HG02678 (cell line): ENCODE results near the gene LYRM4.

ENCODE experiments used
- ATAC-seq: cut with Tn5 transposase; IDR thresholded peaks from one replicate; pipeline ENCODE4 v1.9.1; 2021; ENCODE audit warnings: mild to moderate bottlenecking, moderate library complexity; ENCODE audit not compliant: unreplicated experiment

LYRM4 gene

GRCh38 chr6:5247201-5247600, 13.5 kb downstream of the LYRM4 start:
- ATAC-seq: no peak

- ATAC-seq: no peak
Measured at GRCh38 chr6:5246141-5247097, 14.3 kb downstream of the LYRM4 start.

GRCh38 chr6:5243069-5243468, 17.7 kb downstream of the LYRM4 start:
- no peak for ATAC-seq

GRCh38 chr6:5241252-5241651, 19.5 kb downstream of the LYRM4 start:
- no peak for ATAC-seq

GRCh38 chr6:5238336-5238735, 22.4 kb downstream of the LYRM4 start:
- ATAC-seq: no peak

- ATAC-seq: no peak
Measured at GRCh38 chr6:5237805-5238204, 22.9 kb downstream of the LYRM4 start.

GRCh38 chr6:5235830-5236229, 24.9 kb downstream of the LYRM4 start:
- ATAC-seq: no peak

GRCh38 chr6:5234874-5235273, 25.9 kb downstream of the LYRM4 start:
- ATAC-seq: no peak

GRCh38 chr6:5231289-5231688, 29.5 kb downstream of the LYRM4 start:
- no peak for ATAC-seq

- no peak for ATAC-seq
Measured at GRCh38 chr6:5230081-5230480, 30.7 kb downstream of the LYRM4 start.

GRCh38 chr6:5229356-5229755, 31.4 kb downstream of the LYRM4 start:
- ATAC-seq: no peak

GRCh38 chr6:5223309-5223708, 37.4 kb downstream of the LYRM4 start:
- no peak for ATAC-seq

GRCh38 chr6:5220443-5220842, 40.3 kb downstream of the LYRM4 start:
- no peak for ATAC-seq

GRCh38 chr6:5219011-5219691, 41.6 kb downstream of the LYRM4 start:
- no peak for ATAC-seq

- ATAC-seq: no peak
Measured at GRCh38 chr6:5217356-5217755, 43.4 kb downstream of the LYRM4 start.

GRCh38 chr6:5215799-5216198, 45.0 kb downstream of the LYRM4 start:
- ATAC-seq: no peak

- no peak for ATAC-seq
Measured at GRCh38 chr6:5215159-5215558, 45.6 kb downstream of the LYRM4 start.

- no peak for ATAC-seq
Measured at GRCh38 chr6:5214570-5215052, 46.1 kb downstream of the LYRM4 start.

- ATAC-seq: no peak
Measured at GRCh38 chr6:5213836-5214235, 46.9 kb downstream of the LYRM4 start.

GRCh38 chr6:5211492-5211891, 49.3 kb downstream of the LYRM4 start:
- no peak for ATAC-seq

GRCh38 chr6:5208471-5208971, 52.2 kb downstream of the LYRM4 start:
- no peak for ATAC-seq

GRCh38 chr6:5208057-5208456, 52.7 kb downstream of the LYRM4 start:
- no peak for ATAC-seq
